ENCODE measurements around the gene SLC46A3. TPM values are rescaled to one million over a fixed set of nuclear protein-coding genes. Genes with fewer than 3 reads are reported as not detected.

The SLC46A3 gene
- total and polyA plus RNA-seq, 4 donors: 4.9 to 8.5 (median 7.4) TPM

- no CpG with 5 or more reads among the region's 9 CpGs for WGBS (ENCODE audit: insufficient coverage)
- H3K27ac ChIP-seq (ENCODE audit: low read depth, low read length): no peak overlapping the region
- no peaks in the 10 kb centered on the region for H3K4me1 ChIP-seq (ENCODE audit: control insufficient read depth, insufficient read depth, low read length)
- H3K27me3 ChIP-seq (ENCODE audit: control insufficient read depth, insufficient read depth, low read length): no peaks in the 10 kb centered on the region
- H3K4me3 ChIP-seq (ENCODE audit: low read depth, low read length): no peak overlapping the region
- DNase-seq (ENCODE audit: low read depth in 4 of 6, low spot score in 6 of 6): no peak
- H3K9me3 ChIP-seq (ENCODE audit: control insufficient read depth, insufficient read depth, low read length): no peaks in the 10 kb centered on the region
- peaks cover 36% of the 10 kb centered on the region for H3K36me3 ChIP-seq (ENCODE audit: control insufficient read depth, insufficient read depth, low read length)
Measured at GRCh38 chr13:28666897-28667488, 51.8 kb downstream of the SLC46A3 start.

DNA sequence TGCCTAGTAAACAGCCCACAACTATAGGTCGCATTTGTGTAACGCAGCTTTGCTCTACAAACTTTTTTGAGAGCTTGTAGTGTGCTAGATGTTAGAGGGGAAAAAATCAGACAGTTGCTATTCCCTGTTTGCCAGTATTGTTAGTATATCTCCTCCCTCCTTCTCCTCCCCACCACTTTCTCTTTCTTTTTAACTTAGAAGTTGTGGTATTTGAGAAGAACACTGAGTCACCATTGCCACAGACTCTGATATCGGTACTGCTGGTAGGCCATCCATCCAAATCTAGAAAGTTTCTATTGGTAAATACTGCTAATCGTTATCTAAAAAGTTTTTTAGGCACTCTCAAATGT is 59.2 kb downstream of the SLC46A3 start:
- WGBS (ENCODE audit: insufficient coverage): no CpG with 5 or more reads among the region's 4 CpGs
- peaks cover 5% of the 10 kb centered on the region for H3K36me3 ChIP-seq (ENCODE audit: control insufficient read depth, insufficient read depth, low read length)
- DNase-seq (ENCODE audit: low read depth in 4 of 6, low spot score in 6 of 6): no peak
- peaks cover 9% of the 10 kb centered on the region for H3K4me1 ChIP-seq (ENCODE audit: control insufficient read depth, insufficient read depth, low read length)
- peak overlapping the region; percentile 83 for H3K27ac ChIP-seq (ENCODE audit: low read depth, low read length)
- peak overlapping the region; percentile 89 for H3K4me3 ChIP-seq (ENCODE audit: low read depth, low read length)
- no peaks in the 10 kb centered on the region for H3K9me3 ChIP-seq (ENCODE audit: control insufficient read depth, insufficient read depth, low read length)
- no peaks in the 10 kb centered on the region for H3K27me3 ChIP-seq (ENCODE audit: control insufficient read depth, insufficient read depth, low read length)

DNA sequence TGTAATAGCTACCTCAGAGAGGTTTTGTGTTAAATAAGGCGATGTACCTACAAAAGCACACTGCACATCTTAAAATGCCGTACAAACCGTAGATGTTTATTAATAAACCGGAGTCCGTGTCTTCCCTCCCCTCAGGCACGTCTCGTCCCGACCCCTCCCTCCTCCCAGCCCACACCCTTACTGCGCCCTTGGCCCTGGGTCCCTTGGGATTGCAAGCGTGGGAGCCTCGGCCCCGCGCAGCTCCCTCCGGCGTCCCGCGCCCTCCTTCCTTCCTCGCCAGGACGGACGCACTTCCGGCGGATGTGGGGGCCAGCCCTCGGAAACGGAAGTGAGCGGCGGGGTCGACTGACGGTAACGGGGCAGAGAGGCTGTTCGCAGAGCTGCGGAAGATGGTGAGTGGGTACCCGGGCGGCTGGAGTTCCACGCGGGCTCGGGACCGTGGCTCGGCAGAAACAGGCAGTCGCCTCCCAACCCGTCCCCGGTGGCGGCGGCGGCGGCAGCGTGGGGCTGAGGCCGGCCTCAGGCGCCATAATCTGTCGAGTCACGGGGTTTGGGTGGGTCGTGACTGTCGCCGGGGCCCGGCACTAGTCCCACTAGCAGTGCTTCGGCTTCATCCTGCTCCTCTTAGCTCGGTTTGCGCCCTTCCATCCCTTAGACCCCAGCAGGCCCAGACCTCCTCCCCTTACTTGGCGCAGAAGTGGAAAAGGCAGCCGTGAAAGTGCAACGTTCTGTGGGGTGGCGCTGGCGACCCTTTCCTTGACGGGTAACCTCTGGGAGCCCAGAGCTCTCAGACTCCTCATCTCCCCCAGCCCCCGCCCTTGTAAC is 59.8 kb downstream of the SLC46A3 start, which contains the start of gene POMP:
TSS of gene POMP (plus strand) at position 335 of the 825 bp plus-strand sequence. CDS start at position 390, 55 bp downstream.
- WGBS (ENCODE audit: insufficient coverage): 0% methylated on average over 56 of the region's 64 CpGs

GRCh38 chr13:28658539-28658795 is 60.3 kb downstream of the SLC46A3 start:
- peaks cover 4% of the 10 kb centered on the region for H3K36me3 ChIP-seq (ENCODE audit: control insufficient read depth, insufficient read depth, low read length)
- 0% methylated on average over 3 of the region's 8 CpGs for WGBS (ENCODE audit: insufficient coverage)
- no peak for DNase-seq (ENCODE audit: low read depth in 4 of 6, low spot score in 6 of 6)
- H3K27me3 ChIP-seq (ENCODE audit: control insufficient read depth, insufficient read depth, low read length): no peaks in the 10 kb centered on the region
- H3K4me3 ChIP-seq (ENCODE audit: low read depth, low read length): peak overlapping the region; percentile 89
- peak overlapping the region; percentile 83 for H3K27ac ChIP-seq (ENCODE audit: low read depth, low read length)
- no peaks in the 10 kb centered on the region for H3K9me3 ChIP-seq (ENCODE audit: control insufficient read depth, insufficient read depth, low read length)
- peaks cover 9% of the 10 kb centered on the region for H3K4me1 ChIP-seq (ENCODE audit: control insufficient read depth, insufficient read depth, low read length)

More for the DNA sequence above, 59.8 kb downstream of the SLC46A3 start, which contains the start of gene POMP:
- peak within 1 kb of the TSS; percentile 83 for H3K27ac ChIP-seq (ENCODE audit: low read depth, low read length)
- H3K36me3 ChIP-seq (ENCODE audit: control insufficient read depth, insufficient read depth, low read length): peaks cover 4% of the 10 kb centered on the region
- peaks cover 9% of the 10 kb centered on the region for H3K4me1 ChIP-seq (ENCODE audit: control insufficient read depth, insufficient read depth, low read length)
- H3K27me3 ChIP-seq (ENCODE audit: control insufficient read depth, insufficient read depth, low read length): no peaks in the 10 kb centered on the region
- DNase-seq (ENCODE audit: low read depth in 4 of 6, low spot score in 6 of 6): peak; percentile 79 to 97 (median 89)
- H3K4me3 ChIP-seq (ENCODE audit: low read depth, low read length): peak within 1 kb of the TSS; percentile 89
- no peaks in the 10 kb centered on the region for H3K9me3 ChIP-seq (ENCODE audit: control insufficient read depth, insufficient read depth, low read length)

DNA sequence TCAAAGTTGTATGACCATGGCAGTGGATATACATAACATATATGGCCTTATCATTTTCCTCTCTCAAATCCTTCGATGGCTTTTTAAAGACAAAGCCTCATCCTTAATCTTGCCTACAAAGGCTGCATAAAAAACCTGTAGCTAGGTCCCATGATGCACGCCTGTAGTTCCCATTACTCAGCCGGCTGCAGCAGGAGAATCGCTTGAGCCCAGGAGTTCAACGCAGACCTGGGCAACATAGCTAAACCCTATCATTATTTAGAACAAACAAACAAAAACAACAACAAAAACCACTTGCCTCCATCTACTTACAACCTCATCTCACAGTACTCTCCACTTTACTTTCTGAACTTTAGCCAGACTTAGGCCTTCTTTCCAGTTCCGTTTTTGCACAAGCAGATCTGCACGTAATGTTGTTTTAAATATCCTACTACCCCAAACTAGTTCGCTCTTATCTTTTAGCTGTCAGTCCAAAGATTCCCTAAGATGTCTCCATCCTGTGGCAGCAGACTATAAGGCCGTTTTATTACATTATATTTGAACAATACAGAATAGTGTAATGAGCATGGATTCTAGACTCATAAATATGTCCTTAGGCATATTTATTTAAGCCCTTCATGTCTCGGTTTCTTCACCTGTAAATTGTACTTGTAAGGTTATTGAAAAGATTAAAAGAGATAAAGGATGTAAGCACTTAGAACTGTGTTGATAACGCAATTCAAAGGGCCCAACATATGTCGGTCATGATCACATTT is 60.8 kb downstream of the SLC46A3 start:
- peak overlapping the region; percentile 83 for H3K27ac ChIP-seq (ENCODE audit: low read depth, low read length)
- peaks cover 9% of the 10 kb centered on the region for H3K4me1 ChIP-seq (ENCODE audit: control insufficient read depth, insufficient read depth, low read length)
- peak in 2 of 6 donors; percentile 15 to 43 for DNase-seq (ENCODE audit: low read depth in 4 of 6, low spot score in 6 of 6)
- H3K9me3 ChIP-seq (ENCODE audit: control insufficient read depth, insufficient read depth, low read length): no peaks in the 10 kb centered on the region
- H3K4me3 ChIP-seq (ENCODE audit: low read depth, low read length): peak overlapping the region; percentile 89
- H3K27me3 ChIP-seq (ENCODE audit: control insufficient read depth, insufficient read depth, low read length): no peaks in the 10 kb centered on the region
- no peaks in the 10 kb centered on the region for H3K36me3 ChIP-seq (ENCODE audit: control insufficient read depth, insufficient read depth, low read length)
- WGBS (ENCODE audit: insufficient coverage): 52% methylated on average over 7 of the region's 12 CpGs

- H3K27me3 ChIP-seq (ENCODE audit: control insufficient read depth, insufficient read depth, low read length): no peaks in the 10 kb centered on the region
- H3K9me3 ChIP-seq (ENCODE audit: control insufficient read depth, insufficient read depth, low read length): no peaks in the 10 kb centered on the region
- H3K4me1 ChIP-seq (ENCODE audit: control insufficient read depth, insufficient read depth, low read length): peaks cover 9% of the 10 kb centered on the region
- WGBS (ENCODE audit: insufficient coverage): 72% methylated on average over 3 of the region's 3 CpGs
- no peaks in the 10 kb centered on the region for H3K36me3 ChIP-seq (ENCODE audit: control insufficient read depth, insufficient read depth, low read length)
- H3K4me3 ChIP-seq (ENCODE audit: low read depth, low read length): no peak overlapping the region
- DNase-seq (ENCODE audit: low read depth in 4 of 6, low spot score in 6 of 6): no peak
- no peak overlapping the region for H3K27ac ChIP-seq (ENCODE audit: low read depth, low read length)
Measured at GRCh38 chr13:28655561-28655960, 63.2 kb downstream of the SLC46A3 start.

DNA sequence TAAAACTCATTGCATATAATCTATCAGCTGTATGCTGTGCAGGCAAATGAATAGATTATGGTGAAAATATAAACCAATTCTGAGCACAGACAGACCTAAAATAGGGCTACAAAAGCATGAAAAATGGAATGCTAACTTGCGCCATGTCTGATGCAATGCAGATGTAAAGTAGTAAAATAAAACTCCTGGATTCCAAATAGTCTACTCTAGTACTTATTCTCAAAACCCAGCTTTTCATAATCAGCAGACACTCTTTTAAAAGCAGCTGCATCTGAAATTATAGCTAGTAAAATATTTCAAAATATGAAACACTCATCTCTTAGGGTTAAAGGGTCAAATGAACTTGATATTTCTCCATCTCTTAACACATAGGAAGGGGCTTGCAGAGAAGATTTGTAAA is 64.5 kb downstream of the SLC46A3 start:
- Histone ChIP-seq H3K4me3 (ENCODE audit: low read depth, low read length) (no peak overlapping the region), H3K36me3 (ENCODE audit: control insufficient read depth, insufficient read depth, low read length) (no peaks in the 10 kb centered on the region), H3K4me1 (ENCODE audit: control insufficient read depth, insufficient read depth, low read length) (peaks cover 9% of the 10 kb centered on the region), H3K9me3 (ENCODE audit: control insufficient read depth, insufficient read depth, low read length) (no peaks in the 10 kb centered on the region), H3K27ac (ENCODE audit: low read depth, low read length) (no peak overlapping the region), H3K27me3 (ENCODE audit: control insufficient read depth, insufficient read depth, low read length) (no peaks in the 10 kb centered on the region)
- no CpG with 5 or more reads among the region's 1 CpG for WGBS (ENCODE audit: insufficient coverage)
- DNase-seq (ENCODE audit: low read depth in 4 of 6, low spot score in 6 of 6): no peak

GRCh38 chr13:28653111-28653510 is 65.7 kb downstream of the SLC46A3 start:
- Histone ChIP-seq H3K9me3 (ENCODE audit: control insufficient read depth, insufficient read depth, low read length) (no peaks in the 10 kb centered on the region), H3K36me3 (ENCODE audit: control insufficient read depth, insufficient read depth, low read length) (no peaks in the 10 kb centered on the region), H3K4me3 (ENCODE audit: low read depth, low read length) (no peak overlapping the region), H3K4me1 (ENCODE audit: control insufficient read depth, insufficient read depth, low read length) (peaks cover 9% of the 10 kb centered on the region), H3K27ac (ENCODE audit: low read depth, low read length) (no peak overlapping the region), H3K27me3 (ENCODE audit: control insufficient read depth, insufficient read depth, low read length) (no peaks in the 10 kb centered on the region)
- no CpG with 5 or more reads among the region's 1 CpG for WGBS (ENCODE audit: insufficient coverage)
- no peak for DNase-seq (ENCODE audit: low read depth in 4 of 6, low spot score in 6 of 6)

- H3K27ac ChIP-seq (ENCODE audit: low read depth, low read length): no peak overlapping the region
- no peak overlapping the region for H3K4me3 ChIP-seq (ENCODE audit: low read depth, low read length)
- no peak for DNase-seq (ENCODE audit: low read depth in 4 of 6, low spot score in 6 of 6)
- WGBS (ENCODE audit: insufficient coverage): 89% methylated on average over 6 of the region's 7 CpGs
- H3K4me1 ChIP-seq (ENCODE audit: control insufficient read depth, insufficient read depth, low read length): peaks cover 2% of the 10 kb centered on the region
- no peaks in the 10 kb centered on the region for H3K9me3 ChIP-seq (ENCODE audit: control insufficient read depth, insufficient read depth, low read length)
- no peaks in the 10 kb centered on the region for H3K27me3 ChIP-seq (ENCODE audit: control insufficient read depth, insufficient read depth, low read length)
- H3K36me3 ChIP-seq (ENCODE audit: control insufficient read depth, insufficient read depth, low read length): no peaks in the 10 kb centered on the region
Measured at GRCh38 chr13:28651810-28652401, 66.9 kb downstream of the SLC46A3 start.
